T-helper 17 cell (primary cell): Measurements from ENCODE around the gene PLEKHD1. TPM values are rescaled to one million over a fixed set of nuclear protein-coding genes. Genes with fewer than 3 reads are reported as not detected.

Experiments
- ATAC-seq: fragments of 150-1000 bp; cut with Tn5 transposase; 2 replicates; pipeline ENCODE4 v1.10.0; 2021; ENCODE audit warnings: mild to moderate bottlenecking, moderate library complexity
- DNase-seq, 3 donors: peaks; one replicate each; pipeline versions ENCODE4 v3.0.0 to v3.0.0-alpha.2; 2020 to 2021
- H3K9me3 ChIP-seq: one replicate; pipeline ENCODE4 v1.7.0; 2013; ENCODE audit warnings: low read length, mild to moderate bottlenecking; ENCODE audit not compliant: control insufficient read depth, poor library complexity, severe bottlenecking
- H3K27ac Mint-ChIP-seq: one replicate; pipeline ENCODE4 v1.8.0; 2022; ENCODE audit warnings: mild to moderate bottlenecking, moderate library complexity, mixed read lengths
- H3K27me3 Mint-ChIP-seq: one replicate; pipeline ENCODE4 v1.8.0; 2022; ENCODE audit warnings: mixed read lengths
- H3K36me3 Mint-ChIP-seq: one replicate; pipeline ENCODE4 v1.8.0; 2022; ENCODE audit warnings: low read depth, mixed read lengths
- H3K4me1 Mint-ChIP-seq: one replicate; pipeline ENCODE4 v1.8.0; 2022; ENCODE audit warnings: mild to moderate bottlenecking, mixed read lengths
- H3K4me3 Mint-ChIP-seq: one replicate; pipeline ENCODE4 v1.8.0; 2022; ENCODE audit warnings: mild to moderate bottlenecking, moderate library complexity, mixed read lengths
- total RNA-seq, 4 donors: library from RNA in 2 of 4; stranded (reverse) in 2 of 4; gene quantifications; one replicate each; pipeline ENCODE4 v1.2.3 and lab custom pipeline; 2022 to 2026

PLEKHD1 gene
- total RNA-seq, 2 donors from 2014 or later = 0.70 to 0.99 TPM

- Mint-ChIP-seq H3K27me3 (peaks cover 52% of the 10 kb centered on the region), H3K36me3 (no peaks in the 10 kb centered on the region), H3K27ac (no peak overlapping the region), H3K4me1 (peaks cover under 1% of the 10 kb centered on the region), H3K4me3 (no peak overlapping the region)
- no peak for DNase-seq
- ATAC-seq = no peak
- no peaks in the 10 kb centered on the region for H3K9me3 ChIP-seq
Measured at GRCh38 chr14:69553252-69553651, 68.7 kb downstream of the PLEKHD1 start.

- Mint-ChIP-seq H3K4me1 (peaks cover 2% of the 10 kb centered on the region), H3K27me3 (peaks cover 63% of the 10 kb centered on the region), H3K36me3 (peaks cover 3% of the 10 kb centered on the region)
Measured at GRCh38 chr14:69554500-69554899, 70.0 kb downstream of the PLEKHD1 start.

GRCh38 chr14:69558774-69559173 is 74.2 kb downstream of the PLEKHD1 start:
- no peak overlapping the region for H3K27ac Mint-ChIP-seq
- DNase-seq (no peak), ATAC-seq (no peak)
- peaks cover 66% of the 10 kb centered on the region for H3K27me3 Mint-ChIP-seq
- no peak overlapping the region for H3K4me3 Mint-ChIP-seq
- H3K4me1 Mint-ChIP-seq = peaks cover 2% of the 10 kb centered on the region
- H3K36me3 Mint-ChIP-seq = peaks cover 6% of the 10 kb centered on the region
- H3K9me3 ChIP-seq = no peaks in the 10 kb centered on the region

More at GRCh38 chr14:69554500-69554899, 70.0 kb downstream of the PLEKHD1 start:
- no peaks in the 10 kb centered on the region for H3K9me3 ChIP-seq
- Mint-ChIP-seq H3K27ac (no peak overlapping the region), H3K4me3 (no peak overlapping the region)
- DNase-seq (no peak), ATAC-seq (no peak)

GRCh38 chr14:69559581-69560011 is 75.1 kb downstream of the PLEKHD1 start:
- ATAC-seq (no peak), DNase-seq (no peak)
- peaks cover 2% of the 10 kb centered on the region for H3K4me1 Mint-ChIP-seq
- H3K36me3 Mint-ChIP-seq = peaks cover 6% of the 10 kb centered on the region
- peaks cover 67% of the 10 kb centered on the region for H3K27me3 Mint-ChIP-seq
- no peaks in the 10 kb centered on the region for H3K9me3 ChIP-seq
- no peak overlapping the region for H3K27ac Mint-ChIP-seq
- no peak overlapping the region for H3K4me3 Mint-ChIP-seq

DNA sequence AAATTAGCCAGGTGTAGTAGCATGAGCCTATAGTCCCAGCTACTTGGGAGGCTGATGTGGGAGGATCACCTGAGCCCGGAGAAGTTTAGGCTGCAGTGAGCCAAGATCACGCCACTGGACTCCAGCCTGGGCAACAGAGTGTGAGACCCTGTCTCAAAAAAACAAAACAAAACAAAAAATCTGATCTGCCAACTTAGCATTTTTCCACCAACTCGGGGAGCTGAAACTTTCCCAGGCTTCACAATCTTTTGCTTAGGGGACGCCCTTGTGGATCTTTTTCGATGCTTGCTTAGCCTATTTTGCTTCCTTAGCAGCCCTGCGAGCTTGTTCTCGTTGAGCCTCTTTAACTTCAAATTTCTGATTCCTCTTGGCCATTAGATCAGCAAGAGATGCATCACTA is 76.3 kb downstream of the PLEKHD1 start:
- Mint-ChIP-seq H3K27me3 (peaks cover 75% of the 10 kb centered on the region), H3K36me3 (peaks cover 6% of the 10 kb centered on the region), H3K4me1 (peaks cover 2% of the 10 kb centered on the region), H3K4me3 (no peak overlapping the region), H3K27ac (no peak overlapping the region)
- H3K9me3 ChIP-seq = no peaks in the 10 kb centered on the region
- ATAC-seq (no peak), DNase-seq (no peak)

GRCh38 chr14:69561893-69562292 is 77.4 kb downstream of the PLEKHD1 start:
- DNase-seq = no peak
- peaks cover 86% of the 10 kb centered on the region for H3K27me3 Mint-ChIP-seq
- ATAC-seq = no peak
- no peaks in the 10 kb centered on the region for H3K9me3 ChIP-seq
- H3K27ac Mint-ChIP-seq = no peak overlapping the region
- H3K36me3 Mint-ChIP-seq = peaks cover 9% of the 10 kb centered on the region
- H3K4me1 Mint-ChIP-seq = peaks cover 4% of the 10 kb centered on the region
- H3K4me3 Mint-ChIP-seq = no peak overlapping the region

DNA sequence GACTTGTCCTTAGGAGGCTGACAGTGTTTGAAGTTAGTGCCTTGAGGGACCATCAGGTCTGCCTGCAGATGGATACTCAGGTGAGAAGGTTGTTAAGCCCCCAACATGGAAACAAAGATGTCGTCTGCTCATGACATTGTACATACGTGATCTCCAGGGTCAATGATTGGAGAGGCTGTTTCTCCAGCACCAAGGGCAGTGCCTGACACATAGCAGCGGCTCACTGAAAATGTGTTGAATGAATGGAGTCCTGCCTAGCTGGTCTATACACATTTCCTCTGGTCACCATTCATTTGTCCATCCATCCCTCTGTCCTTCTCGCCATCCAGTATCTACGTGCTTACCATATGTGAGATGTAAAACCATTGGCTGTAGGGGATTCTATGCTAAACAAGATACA is 83.0 kb downstream of the PLEKHD1 start:
- ATAC-seq (no peak), DNase-seq (no peak)
- peaks cover 2% of the 10 kb centered on the region for H3K4me1 Mint-ChIP-seq
- peaks cover 80% of the 10 kb centered on the region for H3K27me3 Mint-ChIP-seq
- no peaks in the 10 kb centered on the region for H3K9me3 ChIP-seq
- no peak overlapping the region for H3K4me3 Mint-ChIP-seq
- H3K27ac Mint-ChIP-seq = no peak overlapping the region
- peaks cover 4% of the 10 kb centered on the region for H3K36me3 Mint-ChIP-seq

GRCh38 chr14:69569859-69570258 is 85.3 kb downstream of the PLEKHD1 start:
- ATAC-seq = no peak

DNA sequence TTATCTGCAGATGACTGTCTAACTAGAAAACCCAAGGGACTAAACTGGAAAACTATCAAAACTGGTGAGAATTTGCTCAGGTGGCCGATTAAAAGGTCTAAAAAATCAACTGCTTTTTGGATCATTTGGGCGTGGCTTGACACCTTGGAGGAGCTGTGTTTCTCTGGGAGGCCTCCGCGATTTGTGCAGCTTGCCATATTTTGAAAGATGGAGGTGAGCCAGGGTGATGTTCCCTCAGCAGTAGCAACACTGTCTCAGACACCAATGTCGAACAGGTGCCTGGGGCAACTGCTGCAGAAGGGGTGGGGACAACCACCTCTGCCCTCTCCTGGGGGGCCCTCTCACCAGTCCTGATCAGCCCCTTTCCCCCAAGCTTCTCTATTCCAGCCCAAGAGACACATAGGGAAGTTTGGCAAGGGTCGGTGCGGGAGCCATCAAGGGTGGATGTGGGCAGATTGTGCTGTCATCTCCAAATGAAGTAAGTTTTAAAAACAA is 86.4 kb downstream of the PLEKHD1 start:
- ATAC-seq (no peak), DNase-seq (no peak)
- no peaks in the 10 kb centered on the region for H3K9me3 ChIP-seq
- H3K36me3 Mint-ChIP-seq = peaks cover 8% of the 10 kb centered on the region
- peaks cover 11% of the 10 kb centered on the region for H3K4me1 Mint-ChIP-seq
- H3K4me3 Mint-ChIP-seq = peak overlapping the region; percentile 41
- H3K27ac Mint-ChIP-seq = no peak overlapping the region
- H3K27me3 Mint-ChIP-seq = peaks cover 76% of the 10 kb centered on the region

More at GRCh38 chr14:69569859-69570258, 85.3 kb downstream of the PLEKHD1 start:
- H3K9me3 ChIP-seq = no peaks in the 10 kb centered on the region
- H3K27me3 Mint-ChIP-seq = peaks cover 76% of the 10 kb centered on the region
- no peak for DNase-seq
- H3K4me3 Mint-ChIP-seq = peak overlapping the region; percentile 41
- H3K4me1 Mint-ChIP-seq = peaks cover 10% of the 10 kb centered on the region
- peaks cover 6% of the 10 kb centered on the region for H3K36me3 Mint-ChIP-seq
- no peak overlapping the region for H3K27ac Mint-ChIP-seq

DNA sequence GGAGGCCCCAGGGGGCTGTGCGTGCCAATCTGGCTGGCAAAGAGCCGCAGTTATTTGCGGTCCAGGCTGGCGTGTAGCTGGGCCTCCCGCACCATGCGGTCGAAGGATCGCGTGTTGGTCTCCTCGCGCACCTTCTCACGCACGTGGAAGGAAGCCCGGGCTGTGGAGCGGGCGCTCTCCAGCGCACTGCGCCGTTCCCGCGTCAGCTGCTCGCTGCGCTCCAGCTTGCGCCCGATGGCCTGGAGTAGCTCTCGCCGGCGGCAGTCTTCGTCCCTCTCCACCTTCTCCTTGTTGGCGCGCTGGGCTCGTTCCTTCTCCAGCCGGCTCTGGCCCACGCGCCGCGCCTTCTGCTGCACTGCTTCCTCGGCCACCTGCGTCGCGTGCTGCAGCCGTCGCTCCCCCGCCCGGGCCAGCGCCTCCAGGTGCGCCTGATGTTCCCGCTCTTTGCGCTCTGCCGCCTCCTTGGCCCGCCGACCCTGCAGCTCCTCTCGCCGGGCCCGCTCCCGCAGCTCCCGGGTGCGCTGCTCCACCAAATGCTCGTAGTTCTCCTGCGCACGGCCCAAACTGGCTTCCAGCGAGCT is 87.0 kb downstream of the PLEKHD1 start:
- no peak for ATAC-seq
- no peak overlapping the region for H3K27ac Mint-ChIP-seq
- peaks cover 76% of the 10 kb centered on the region for H3K27me3 Mint-ChIP-seq
- peaks cover 10% of the 10 kb centered on the region for H3K4me1 Mint-ChIP-seq
- H3K4me3 Mint-ChIP-seq = peak overlapping the region; percentile 52
- H3K9me3 ChIP-seq = no peaks in the 10 kb centered on the region
- H3K36me3 Mint-ChIP-seq = peaks cover 10% of the 10 kb centered on the region
- DNase-seq = no peak

DNA sequence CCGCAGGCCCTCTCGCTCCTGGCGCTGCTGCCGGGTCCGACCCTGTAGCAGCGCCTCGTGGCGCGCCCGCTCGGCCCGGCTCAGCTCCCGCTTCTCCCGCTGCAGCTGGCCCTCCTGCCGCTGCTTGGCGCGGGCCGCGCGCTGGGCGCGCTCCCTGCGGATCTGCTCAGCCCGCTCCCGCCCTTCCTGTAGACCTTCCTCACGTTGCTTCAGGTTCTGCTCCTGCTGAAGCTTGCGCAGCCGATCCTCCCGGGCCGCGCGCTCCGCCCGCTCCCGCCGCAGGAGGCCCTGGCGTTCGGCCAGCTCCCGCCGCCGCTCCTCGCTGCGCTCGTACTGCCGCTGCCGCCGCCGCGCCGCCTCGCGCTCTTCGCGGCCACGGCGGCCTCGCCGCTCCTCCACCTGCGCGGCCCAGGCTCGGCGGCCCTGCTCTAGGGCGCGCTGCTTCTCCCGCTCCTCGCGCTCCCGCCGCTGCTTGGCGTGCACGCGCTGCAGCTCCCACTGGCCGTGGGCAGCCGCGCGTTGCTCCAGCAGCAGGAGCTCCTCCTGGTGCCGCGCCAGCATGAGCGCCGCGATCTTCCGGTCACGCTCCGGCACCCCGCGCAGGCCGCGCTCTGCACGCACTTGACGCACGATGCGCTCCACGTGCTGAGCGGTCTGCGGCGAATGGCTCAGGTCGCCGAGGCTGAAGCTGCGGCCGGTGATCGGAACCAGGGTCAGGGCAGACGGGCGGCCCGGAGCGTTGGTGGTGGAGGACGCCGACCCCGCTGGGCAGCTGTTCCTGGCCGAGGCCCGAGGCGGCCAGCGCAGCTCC is 87.7 kb downstream of the PLEKHD1 start:
- Mint-ChIP-seq H3K27ac (no peak overlapping the region), H3K27me3 (peaks cover 73% of the 10 kb centered on the region), H3K36me3 (peaks cover 9% of the 10 kb centered on the region), H3K4me3 (peak overlapping the region; percentile 65), H3K4me1 (peaks cover 9% of the 10 kb centered on the region)
- DNase-seq = no peak
- H3K9me3 ChIP-seq = no peaks in the 10 kb centered on the region
- no peak for ATAC-seq

DNA sequence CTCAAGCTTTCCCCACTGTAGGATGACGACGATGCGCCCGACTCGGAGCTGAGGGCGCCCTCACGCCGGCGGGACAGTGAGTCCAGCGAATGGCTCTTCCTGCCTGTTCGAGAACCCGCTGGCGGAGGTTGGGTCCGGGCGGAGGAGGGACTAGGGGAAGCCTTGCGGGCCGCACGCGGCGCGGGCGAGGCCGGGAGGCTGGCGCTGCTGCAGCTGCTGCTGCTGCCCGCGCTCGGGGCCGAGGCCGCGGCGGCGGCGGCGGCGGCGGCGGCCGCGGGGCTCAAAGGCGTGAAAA is 88.3 kb downstream of the PLEKHD1 start:
- no peaks in the 10 kb centered on the region for H3K9me3 ChIP-seq
- no peak for DNase-seq
- H3K27me3 Mint-ChIP-seq = peaks cover 68% of the 10 kb centered on the region

GRCh38 chr14:69573205-69573830 is 88.8 kb downstream of the PLEKHD1 start:
- Mint-ChIP-seq H3K27ac (no peak overlapping the region), H3K27me3 (peaks cover 63% of the 10 kb centered on the region)

More for the DNA sequence above, 88.3 kb downstream of the PLEKHD1 start:
- Mint-ChIP-seq H3K4me3 (peak overlapping the region; percentile 65), H3K4me1 (peaks cover 9% of the 10 kb centered on the region), H3K36me3 (peaks cover 9% of the 10 kb centered on the region), H3K27ac (no peak overlapping the region)
- no peak for ATAC-seq

More at GRCh38 chr14:69573205-69573830, 88.8 kb downstream of the PLEKHD1 start:
- Mint-ChIP-seq H3K36me3 (peaks cover 9% of the 10 kb centered on the region), H3K4me3 (peak overlapping the region; percentile 95), H3K4me1 (peaks cover 9% of the 10 kb centered on the region)
- no peaks in the 10 kb centered on the region for H3K9me3 ChIP-seq
- ATAC-seq (no peak), DNase-seq (no peak)
